GM18526 (cell line): ENCODE data around the gene DLX1.

Source experiments
- POLR2A ChIP-seq: IDR thresholded peaks from 3 replicates; pipeline ENCODE4 v1.6.1; 2011; ENCODE audit not compliant: insufficient read length; ENCODE audit errors: extremely low read depth

The DLX1 gene

GRCh38 chr2:172137943-172138342 lies 52.6 kb downstream of the DLX1 start:
- TF ChIP-seq POLR2A = no peak
